Osteocyte (in vitro differentiated cells): ENCODE data around the gene EARS2. TPM values are rescaled to one million over a fixed set of nuclear protein-coding genes. Genes with fewer than 3 reads are reported as not detected.
A peak's percentile ranks its signal among the peaks of the same experiment; 100 is the strongest.

ENCODE experiments used
- DNase-seq: peaks from one replicate; pipeline ENCODE4 v3.0.0; 2021; ENCODE audit warnings: mixed read lengths; ENCODE audit not compliant: unreplicated experiment; ENCODE audit errors: extremely low spot score
- H3K27ac Mint-ChIP-seq: one replicate; pipeline ENCODE4 v1.8.0; 2021; ENCODE audit warnings: mild to moderate bottlenecking, mixed read lengths; ENCODE audit not compliant: unreplicated experiment
- H3K27me3 Mint-ChIP-seq: one replicate; pipeline ENCODE4 v1.8.0; 2021; ENCODE audit warnings: mixed read lengths; ENCODE audit not compliant: unreplicated experiment
- H3K36me3 Mint-ChIP-seq: one replicate; pipeline ENCODE4 v1.8.0; 2021; ENCODE audit warnings: mixed read lengths; ENCODE audit not compliant: unreplicated experiment
- H3K4me1 Mint-ChIP-seq: one replicate; pipeline ENCODE4 v1.8.0; 2021; ENCODE audit warnings: mixed read lengths; ENCODE audit not compliant: unreplicated experiment
- H3K4me3 Mint-ChIP-seq: one replicate; pipeline ENCODE4 v1.8.0; 2021; ENCODE audit warnings: mild to moderate bottlenecking, moderate library complexity, mixed read lengths; ENCODE audit not compliant: unreplicated experiment
- H3K9me3 Mint-ChIP-seq: one replicate; pipeline ENCODE4 v1.8.0; 2021; ENCODE audit warnings: mixed read lengths; ENCODE audit not compliant: unreplicated experiment
- total RNA-seq: library from RNA; stranded (reverse); gene quantifications from 2 replicates; pipeline ENCODE4 v1.2.1, GENCODE V29; 2021
- TF ChIP-seq, protein P1 (sequence below): fragments of 200-600 bp; sonication (generic); IDR thresholded peaks from 2 replicates; pipeline ENCODE4 v1.5.0; 2021; ENCODE audit warnings: antibody characterized with exemption, mild to moderate bottlenecking, moderate library complexity

EARS2 gene
- total RNA-seq, 1 donor from 2014 or later = 18.7 TPM

DNA sequence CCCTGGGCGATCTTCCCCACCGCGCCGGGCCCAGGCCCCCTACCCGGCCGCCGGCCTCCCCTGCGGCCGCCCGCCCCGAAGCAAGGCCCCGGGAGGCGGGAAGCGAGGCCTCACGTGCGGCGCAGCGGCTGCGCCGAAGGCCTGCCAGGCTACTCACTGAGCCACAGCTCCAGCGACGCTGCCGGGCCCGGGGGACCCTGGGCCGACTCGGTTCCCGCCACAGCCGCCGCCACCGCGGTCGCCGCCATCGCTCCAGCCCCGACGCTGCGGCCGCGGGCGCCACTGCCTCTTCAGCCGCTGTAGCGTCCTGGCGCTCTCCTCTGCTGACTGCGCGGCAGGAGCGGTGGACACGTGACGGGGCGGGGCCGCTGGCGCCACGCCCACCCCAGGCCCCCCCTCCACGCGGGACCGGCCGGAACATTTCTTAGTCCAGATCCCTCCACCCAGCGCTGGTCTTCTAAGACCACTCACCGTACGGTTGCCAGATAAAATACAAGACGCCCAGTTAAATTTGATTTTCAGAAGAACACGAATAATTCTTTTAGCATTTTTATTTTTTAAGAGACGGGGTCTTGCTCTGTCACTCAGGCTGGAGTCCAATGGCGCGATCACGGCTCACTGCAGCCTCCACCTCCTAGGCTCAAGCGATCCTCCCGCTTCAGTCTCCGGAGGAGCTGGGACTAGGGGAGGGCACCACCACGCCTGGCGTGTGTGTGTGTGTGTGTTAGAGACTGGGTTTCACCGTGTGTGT is 46.8 kb downstream of the EARS2 start, which contains the start of gene GGA2:
GGA2 (minus strand) TSS at position 331 of the 751 bp plus-strand sequence; CDS start at position 248, 83 bp downstream.
- TF ChIP-seq, protein P1, sequence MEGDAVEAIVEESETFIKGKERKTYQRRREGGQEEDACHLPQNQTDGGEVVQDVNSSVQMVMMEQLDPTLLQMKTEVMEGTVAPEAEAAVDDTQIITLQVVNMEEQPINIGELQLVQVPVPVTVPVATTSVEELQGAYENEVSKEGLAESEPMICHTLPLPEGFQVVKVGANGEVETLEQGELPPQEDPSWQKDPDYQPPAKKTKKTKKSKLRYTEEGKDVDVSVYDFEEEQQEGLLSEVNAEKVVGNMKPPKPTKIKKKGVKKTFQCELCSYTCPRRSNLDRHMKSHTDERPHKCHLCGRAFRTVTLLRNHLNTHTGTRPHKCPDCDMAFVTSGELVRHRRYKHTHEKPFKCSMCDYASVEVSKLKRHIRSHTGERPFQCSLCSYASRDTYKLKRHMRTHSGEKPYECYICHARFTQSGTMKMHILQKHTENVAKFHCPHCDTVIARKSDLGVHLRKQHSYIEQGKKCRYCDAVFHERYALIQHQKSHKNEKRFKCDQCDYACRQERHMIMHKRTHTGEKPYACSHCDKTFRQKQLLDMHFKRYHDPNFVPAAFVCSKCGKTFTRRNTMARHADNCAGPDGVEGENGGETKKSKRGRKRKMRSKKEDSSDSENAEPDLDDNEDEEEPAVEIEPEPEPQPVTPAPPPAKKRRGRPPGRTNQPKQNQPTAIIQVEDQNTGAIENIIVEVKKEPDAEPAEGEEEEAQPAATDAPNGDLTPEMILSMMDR = no peak
- no peaks in the 10 kb centered on the region for H3K27me3 Mint-ChIP-seq
- H3K9me3 Mint-ChIP-seq = no peaks in the 10 kb centered on the region
- H3K27ac Mint-ChIP-seq = peak within 1 kb of the TSS; percentile 62
- peak within 1 kb of the TSS; percentile 82 for H3K4me3 Mint-ChIP-seq
- DNase-seq = peak; percentile 92
- peaks cover 30% of the 10 kb centered on the region for H3K4me1 Mint-ChIP-seq
- H3K36me3 Mint-ChIP-seq = peaks cover 4% of the 10 kb centered on the region

DNA sequence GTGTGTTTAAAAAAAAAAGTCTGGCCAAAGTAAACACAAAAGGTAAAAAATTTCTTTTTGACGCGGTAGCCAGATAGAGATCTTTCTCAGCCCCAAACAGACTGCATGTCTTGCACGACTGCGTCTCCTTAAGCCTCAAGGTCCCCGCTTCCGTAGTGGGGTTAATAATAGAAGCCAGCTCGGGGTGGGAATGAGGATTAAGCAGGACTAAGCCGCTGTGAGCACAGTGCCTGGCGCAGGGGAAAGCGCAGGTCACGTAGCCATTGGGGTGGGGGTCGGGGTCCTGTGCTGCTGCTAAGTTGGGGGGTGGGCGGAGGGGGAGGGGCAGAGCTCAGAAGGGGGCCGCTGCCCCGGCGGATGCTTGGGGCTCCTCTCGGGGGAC is 47.4 kb downstream of the EARS2 start:
- DNase-seq = no peak
- H3K4me1 Mint-ChIP-seq = peaks cover 35% of the 10 kb centered on the region
- peaks cover 4% of the 10 kb centered on the region for H3K36me3 Mint-ChIP-seq
- H3K27ac Mint-ChIP-seq = no peak overlapping the region
- no peaks in the 10 kb centered on the region for H3K27me3 Mint-ChIP-seq
- H3K9me3 Mint-ChIP-seq = no peaks in the 10 kb centered on the region
- TF ChIP-seq, protein P1 = no peak
- H3K4me3 Mint-ChIP-seq = peak overlapping the region; percentile 82

DNA sequence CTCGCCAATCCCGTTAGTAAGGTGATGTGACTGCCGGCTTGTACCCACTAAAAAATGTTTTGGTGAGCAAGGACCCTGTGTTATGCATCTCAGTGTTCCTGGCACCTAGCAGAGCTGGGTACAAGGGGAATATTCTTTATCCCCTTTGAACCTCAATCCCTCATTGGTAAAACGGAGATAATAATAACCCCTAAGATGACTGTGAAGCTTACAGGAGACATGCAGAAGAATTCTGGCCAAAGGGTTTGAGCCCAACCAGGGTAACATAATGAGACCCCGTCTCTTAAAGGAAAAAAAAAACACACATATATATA is 47.8 kb downstream of the EARS2 start:
- Mint-ChIP-seq H3K4me1 (peaks cover 39% of the 10 kb centered on the region), H3K4me3 (peak overlapping the region; percentile 82), H3K27ac (no peak overlapping the region), H3K36me3 (peaks cover 2% of the 10 kb centered on the region), H3K9me3 (no peaks in the 10 kb centered on the region), H3K27me3 (no peaks in the 10 kb centered on the region)
- no peak for DNase-seq
- TF ChIP-seq, protein P1 = no peak

DNA sequence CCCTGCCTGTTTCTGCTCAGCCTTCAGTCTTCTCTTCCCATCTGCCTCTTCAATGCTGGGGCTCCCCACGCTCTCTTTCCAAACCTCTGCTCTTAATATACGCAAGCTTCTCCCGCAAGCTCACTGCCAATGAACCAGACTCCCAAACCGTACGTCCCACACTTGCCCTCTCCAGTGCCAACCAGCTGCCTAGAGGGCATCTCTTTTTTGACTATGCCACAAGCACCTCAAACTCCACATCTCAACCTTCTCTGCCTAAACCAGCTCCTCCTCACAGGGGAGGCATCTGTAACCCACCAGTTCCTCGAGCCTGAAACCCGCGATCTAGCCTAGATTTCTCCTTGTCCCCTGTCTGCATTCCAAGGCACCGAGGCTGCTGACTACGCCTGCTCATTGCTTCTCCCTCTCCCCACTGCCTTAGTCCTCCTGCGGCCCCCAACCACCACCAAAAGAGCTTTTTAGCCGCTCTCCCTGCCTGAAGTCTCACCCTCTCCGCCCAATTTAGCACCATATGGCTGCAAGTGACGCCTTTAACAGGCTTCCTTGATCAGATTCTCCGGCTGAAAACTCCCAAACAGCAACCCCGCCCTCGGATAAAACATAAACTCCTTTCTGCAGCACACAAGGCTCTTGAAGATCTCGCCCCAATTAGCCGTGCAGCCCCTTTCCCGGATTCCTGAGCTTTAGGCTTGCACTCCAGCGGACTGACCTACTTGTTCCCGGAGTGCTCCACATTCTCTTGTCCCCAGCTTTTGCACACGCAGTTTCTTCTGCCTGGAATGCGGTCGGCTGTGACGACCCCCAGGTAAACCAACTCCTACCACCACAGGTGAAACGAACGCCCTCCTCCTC is 48.3 kb downstream of the EARS2 start:
- Mint-ChIP-seq H3K36me3 (peaks cover 2% of the 10 kb centered on the region), H3K27ac (peak overlapping the region; percentile 3), H3K9me3 (no peaks in the 10 kb centered on the region), H3K4me1 (peaks cover 45% of the 10 kb centered on the region), H3K4me3 (peak overlapping the region; percentile 82), H3K27me3 (no peaks in the 10 kb centered on the region)
- DNase-seq = no peak
- TF ChIP-seq, protein P1 = no peak

DNA sequence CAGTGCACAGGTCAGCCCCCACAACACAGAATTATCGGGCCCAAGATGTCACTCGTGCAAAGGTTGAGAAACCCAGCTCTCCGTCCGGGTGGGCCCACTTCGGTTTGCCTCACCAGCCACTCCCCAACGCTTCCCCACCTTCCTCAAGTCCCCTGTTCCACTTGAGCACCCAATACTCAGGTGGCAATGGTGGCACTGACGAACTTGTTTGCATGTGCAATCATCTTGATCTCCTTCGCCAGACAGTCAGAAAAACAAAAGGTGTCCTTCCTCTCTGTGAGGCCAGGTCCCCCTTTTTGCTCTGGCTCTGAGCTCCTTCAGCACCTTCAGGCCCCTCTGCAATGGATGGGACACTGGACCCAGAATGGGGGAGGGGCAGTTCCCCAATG is 50.5 kb downstream of the EARS2 start:
- Mint-ChIP-seq H3K27ac (no peak overlapping the region), H3K36me3 (peaks cover 2% of the 10 kb centered on the region), H3K9me3 (no peaks in the 10 kb centered on the region), H3K4me3 (no peak overlapping the region), H3K4me1 (peaks cover 48% of the 10 kb centered on the region), H3K27me3 (no peaks in the 10 kb centered on the region)
- TF ChIP-seq, protein P1 = no peak
- DNase-seq = no peak
